Left lung (tissue), 10 donors: ENCODE data around the gene LPAR3. TPM values are rescaled to one million over a fixed set of nuclear protein-coding genes. Genes with fewer than 3 reads are reported as not detected.

Experiments
- ATAC-seq: fragments of 200-7000 bp; cut with Tn5 transposase; one replicate; pipeline ENCODE4 v1.9.1; 2020; ENCODE audit warnings: moderate library complexity
- DNase-seq, 4 donors: peaks; one replicate each; pipeline ENCODE4 v3.0.0-alpha.2; 2013 to 2020
- H3K27ac ChIP-seq, 2 donors: fragments of 200-600 bp; sonication (generic) in 1 of 2; one replicate each; pipeline versions ENCODE4 v1.5.0 to v1.8.0; 2020 to 2021
- H3K27me3 ChIP-seq, 2 donors: fragments of 200-600 bp; sonication (generic) in 1 of 2; one replicate each; pipeline versions ENCODE4 v1.5.0 to v1.8.0; 2020 to 2021
- H3K36me3 ChIP-seq, 2 donors: fragments of 200-600 bp; sonication (generic) in 1 of 2; one replicate each; pipeline versions ENCODE4 v1.5.0 to v1.8.0; 2020 to 2021
- H3K4me1 ChIP-seq, 2 donors: fragments of 200-600 bp; one replicate each; pipeline ENCODE4 v1.8.0; 2021
- H3K4me3 ChIP-seq, 2 donors: fragments of 200-600 bp; sonication (generic) in 1 of 2; one replicate each; pipeline versions ENCODE4 v1.5.0 to v1.8.0; 2020 to 2021; ENCODE audit warnings: mild to moderate bottlenecking in 1 of 2
- H3K9me3 ChIP-seq, 2 donors: fragments of 200-600 bp; sonication (generic) in 1 of 2; one replicate each; pipeline versions ENCODE4 v1.5.0 to v1.8.0; 2020 to 2021
- intact Hi-C, 2 donors: fragments of 100-400 bp; cut with DNase I; formaldehyde crosslinking; loops; one replicate each; pipeline versions ENCODE4 v1.11.2 to v1.14.2; 2022
- polyA plus RNA-seq, 6 donors: library from polyadenylated mRNA; unstranded; fragments of 120-200 nt; gene quantifications; one replicate each; pipeline ENCODE4 v1.2.1, GENCODE V29; 2013; ENCODE audit not compliant: insufficient read length in 6 of 6
- total RNA-seq, 2 donors: library from RNA; stranded (reverse); fragmentation: NEBNext Ultra II Directional; extraction: Animal tissue kit (Norgen Biotek cat#: 25700); gene quantifications; one replicate each; pipeline ENCODE4 v1.2.1, GENCODE V29; 2021
- TF ChIP-seq, protein P1 (sequence below), 2 donors: fragments of 200-600 bp; sonication (generic) in 1 of 2; IDR thresholded peaks; one replicate each; pipeline versions ENCODE4 v1.5.0 to v1.8.0; 2021; ENCODE audit warnings: antibody characterized with exemption in 2 of 2
- donor health status: DM: no; HTN: yes; CAD: no.
- donor health status: DM: no; HTN: no; CAD: no.

LPAR3 gene
- total and polyA plus RNA-seq, 8 donors: 0.32 to 3.7 (median 1.7) TPM

DNA sequence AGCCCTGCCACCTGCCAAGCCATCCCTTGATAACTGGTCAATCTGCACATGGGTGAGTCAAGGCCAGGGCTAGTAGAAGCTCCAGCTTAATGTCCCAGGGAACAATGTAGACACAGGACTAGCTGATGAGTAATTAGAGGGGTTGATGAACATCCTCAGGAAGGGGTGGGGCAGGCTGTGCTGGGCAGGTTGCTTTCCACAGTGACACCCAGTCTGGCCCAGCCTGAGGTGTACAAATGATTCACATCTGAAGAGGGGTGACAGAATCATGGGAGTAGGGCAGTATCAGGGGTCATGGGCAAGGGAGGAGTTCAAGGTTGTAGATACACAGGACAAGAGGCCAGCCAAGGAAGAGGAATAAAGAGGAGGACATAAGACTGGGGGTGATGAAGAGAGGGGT lies 4.3 kb downstream of the LPAR3 start:
- no peak for DNase-seq
- Histone ChIP-seq H3K9me3 (no peaks in the 10 kb centered on the region), H3K27me3 (peaks cover 22 to 29% of the 10 kb centered on the region in 2 donors), H3K4me3 (no peak overlapping the region), H3K36me3 (no peaks in the 10 kb centered on the region), H3K27ac (no peak overlapping the region), H3K4me1 (peaks cover 0 to 13% of the 10 kb centered on the region in 2 donors)
- TF ChIP-seq, protein P1, sequence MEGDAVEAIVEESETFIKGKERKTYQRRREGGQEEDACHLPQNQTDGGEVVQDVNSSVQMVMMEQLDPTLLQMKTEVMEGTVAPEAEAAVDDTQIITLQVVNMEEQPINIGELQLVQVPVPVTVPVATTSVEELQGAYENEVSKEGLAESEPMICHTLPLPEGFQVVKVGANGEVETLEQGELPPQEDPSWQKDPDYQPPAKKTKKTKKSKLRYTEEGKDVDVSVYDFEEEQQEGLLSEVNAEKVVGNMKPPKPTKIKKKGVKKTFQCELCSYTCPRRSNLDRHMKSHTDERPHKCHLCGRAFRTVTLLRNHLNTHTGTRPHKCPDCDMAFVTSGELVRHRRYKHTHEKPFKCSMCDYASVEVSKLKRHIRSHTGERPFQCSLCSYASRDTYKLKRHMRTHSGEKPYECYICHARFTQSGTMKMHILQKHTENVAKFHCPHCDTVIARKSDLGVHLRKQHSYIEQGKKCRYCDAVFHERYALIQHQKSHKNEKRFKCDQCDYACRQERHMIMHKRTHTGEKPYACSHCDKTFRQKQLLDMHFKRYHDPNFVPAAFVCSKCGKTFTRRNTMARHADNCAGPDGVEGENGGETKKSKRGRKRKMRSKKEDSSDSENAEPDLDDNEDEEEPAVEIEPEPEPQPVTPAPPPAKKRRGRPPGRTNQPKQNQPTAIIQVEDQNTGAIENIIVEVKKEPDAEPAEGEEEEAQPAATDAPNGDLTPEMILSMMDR (IDR thresholded peaks at IDR 0.05): no peak
- ATAC-seq: no peak
- intact Hi-C loops: no loop called here

DNA sequence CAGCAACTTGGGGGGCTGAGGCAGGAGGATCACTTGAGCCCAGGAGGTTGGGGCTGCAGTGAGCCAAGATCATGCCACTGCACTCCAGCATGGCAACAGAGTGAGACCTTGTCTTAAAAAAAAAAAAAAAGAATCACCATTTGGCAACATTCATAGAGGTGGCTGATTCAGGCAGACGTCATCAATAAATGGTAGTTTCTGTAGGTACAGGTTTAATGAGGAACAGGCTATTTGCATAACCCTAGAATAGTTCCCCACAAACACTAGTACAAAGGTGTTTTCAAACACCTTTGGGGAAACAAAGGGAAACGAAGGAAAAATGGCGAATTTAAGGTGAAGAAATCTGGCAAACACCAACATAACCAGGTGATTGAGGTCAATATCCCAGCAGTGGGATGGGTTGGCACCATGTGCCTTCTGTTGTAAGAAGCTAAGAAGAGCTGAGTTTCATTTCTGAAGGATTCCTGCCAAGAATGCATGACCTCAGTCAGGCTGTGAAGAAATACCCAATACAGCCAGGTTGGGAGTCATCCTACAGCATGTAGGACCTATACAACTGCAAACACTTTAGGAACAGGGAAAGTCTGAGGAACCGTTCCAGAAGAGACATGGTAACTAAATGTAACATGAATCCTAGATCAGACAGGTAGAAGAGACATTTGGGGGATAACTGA lies 5.6 kb downstream of the LPAR3 start:
- intact Hi-C loops: no loop called here
- Histone ChIP-seq H3K4me3 (no peak overlapping the region), H3K27ac (no peak overlapping the region), H3K4me1 (peaks cover 0 to 2% of the 10 kb centered on the region in 2 donors), H3K9me3 (no peaks in the 10 kb centered on the region), H3K36me3 (no peaks in the 10 kb centered on the region), H3K27me3 (peaks cover 8 to 15% of the 10 kb centered on the region in 2 donors)
- TF ChIP-seq, protein P1 (IDR thresholded peaks at IDR 0.05): no peak
- DNase-seq (no peak), ATAC-seq (no peak)

DNA sequence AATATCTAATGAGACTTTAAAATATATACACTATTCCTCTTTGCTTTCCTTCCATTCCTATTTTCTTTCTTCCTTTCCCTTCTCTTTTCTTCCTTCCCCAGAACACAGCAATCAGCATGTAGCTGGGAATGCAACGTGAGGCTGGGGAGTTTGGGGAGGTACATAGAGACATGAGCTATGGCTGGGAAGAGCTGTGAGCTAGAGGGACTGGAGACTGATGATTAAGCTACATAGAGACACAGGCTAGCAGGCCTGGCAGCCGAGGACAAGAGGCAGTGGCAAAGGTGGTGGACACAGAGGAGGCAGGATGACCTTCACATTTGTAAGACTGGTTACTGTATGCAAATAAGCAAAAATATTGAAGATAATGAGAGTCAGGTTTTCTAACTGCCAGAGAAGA lies 7.5 kb downstream of the LPAR3 start:
- Histone ChIP-seq H3K9me3 (no peaks in the 10 kb centered on the region), H3K27ac (no peak overlapping the region), H3K4me3 (no peak overlapping the region), H3K27me3 (no peaks in the 10 kb centered on the region), H3K4me1 (no peaks in the 10 kb centered on the region), H3K36me3 (no peaks in the 10 kb centered on the region)
- DNase-seq (no peak), ATAC-seq (no peak)
- TF ChIP-seq, protein P1 (IDR thresholded peaks at IDR 0.05): no peak
- intact Hi-C loops: no loop called here

DNA sequence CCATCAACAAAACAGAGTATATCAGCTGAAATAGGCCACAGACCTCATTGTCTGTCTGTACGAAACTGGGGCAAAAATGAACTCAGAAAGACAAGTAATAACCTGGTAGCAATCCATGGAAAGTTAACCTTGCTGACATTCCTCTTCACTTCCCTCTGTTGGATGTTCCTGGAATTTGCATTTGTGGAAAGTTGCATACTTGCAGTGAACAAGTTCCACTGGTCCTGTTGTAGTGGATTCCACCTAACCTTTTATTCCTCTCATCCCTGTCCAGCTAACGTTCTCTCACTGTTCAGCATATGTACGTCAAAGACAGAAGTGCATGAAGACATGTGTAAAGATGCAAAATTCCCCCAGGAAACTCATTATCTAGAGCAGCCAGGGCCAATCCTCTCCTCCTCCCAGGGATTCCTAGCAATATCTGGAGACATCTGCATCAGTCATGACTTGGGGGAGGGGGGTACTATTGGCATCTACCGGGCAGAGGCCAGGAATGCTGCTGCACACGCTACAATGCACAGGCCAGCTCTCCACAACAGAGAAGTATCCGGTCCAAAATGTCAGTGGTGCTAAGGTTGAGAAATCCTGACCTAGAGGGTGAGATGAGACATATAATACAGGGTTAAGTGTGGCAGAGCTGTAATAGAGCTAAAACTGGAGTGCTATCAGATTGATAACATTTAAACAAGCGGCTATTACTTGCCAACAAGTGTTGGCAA lies 8.2 kb downstream of the LPAR3 start:
- H3K27me3 ChIP-seq: no peaks in the 10 kb centered on the region
- ATAC-seq (no peak), DNase-seq (no peak)
- intact Hi-C loops: no loop called here
- H3K9me3 ChIP-seq: no peaks in the 10 kb centered on the region
- no peaks in the 10 kb centered on the region for H3K36me3 ChIP-seq
- no peaks in the 10 kb centered on the region for H3K4me1 ChIP-seq
- H3K4me3 ChIP-seq: no peak overlapping the region
- H3K27ac ChIP-seq: no peak overlapping the region
- TF ChIP-seq, protein P1 (IDR thresholded peaks at IDR 0.05): no peak

DNA sequence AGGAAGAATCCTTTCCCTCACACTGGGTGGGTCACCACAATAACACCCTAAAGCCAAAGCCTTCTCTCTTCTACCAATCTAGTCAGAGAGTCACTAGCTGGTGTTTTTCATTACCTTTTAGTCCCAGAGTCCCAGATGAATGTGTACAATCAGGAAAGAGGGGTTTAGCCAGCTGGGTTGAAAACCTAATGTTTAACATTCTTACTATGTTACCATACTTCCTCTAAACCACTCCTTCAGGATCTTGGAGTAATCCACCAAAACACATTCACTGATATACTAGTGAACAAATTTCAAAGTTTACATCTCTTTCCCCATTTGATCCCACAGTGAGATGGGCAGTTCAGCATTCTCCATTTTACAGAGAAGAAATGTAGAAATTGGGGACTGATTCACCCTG lies 9.7 kb downstream of the LPAR3 start:
- Histone ChIP-seq H3K36me3 (no peaks in the 10 kb centered on the region), H3K4me3 (no peak overlapping the region), H3K9me3 (no peaks in the 10 kb centered on the region), H3K4me1 (no peaks in the 10 kb centered on the region), H3K27ac (no peak overlapping the region), H3K27me3 (no peaks in the 10 kb centered on the region)
- ATAC-seq (no peak), DNase-seq (no peak)
- TF ChIP-seq, protein P1 (IDR thresholded peaks at IDR 0.05): no peak
- intact Hi-C loops: no loop called here
